K562 (cell line): Measurements from ENCODE around the gene CCT7. TPM values are rescaled to one million over a fixed set of nuclear protein-coding genes. Genes with fewer than 3 reads are reported as not detected.

Source experiments
- ATAC-seq: fragments of 200-7000 bp; cut with Tn5 transposase; 3 replicates; pipeline ENCODE4 v1.9.1; 2020; ENCODE audit warnings: moderate library complexity
- BruUV-seq: library from RNA; stranded (reverse); fragments of 400-500 nt; replicated peaks from 2 replicates; lab custom pipeline; 2021; lab: Mats Ljungman, UMichigan
- CTCF ChIA-PET: fragments of 300-600 bp; formaldehyde crosslinking; extraction: SDS; loops from one replicate; lab custom pipeline; 2021; ENCODE audit warnings: low intra/inter-chr PET ratio; lab: Yijun Ruan, JAX
- POLR2A ChIA-PET: fragments of 300-600, 350-650 bp; sonication (Branson Sonifier 250); formaldehyde crosslinking; extraction: SDS; loops from one replicate; lab custom pipeline; 2021; ENCODE audit warnings: antibody characterized with exemption, inconsistent platforms; lab: Yijun Ruan, JAX
- DNase-seq, 4 experiments: peaks; one replicate each; pipeline versions ENCODE4 v3.0.0 to v3.0.0-alpha.2; 2011 to 2018; ENCODE audit warnings: low spot score in 3 of 4, mixed read lengths in 3 of 4; ENCODE audit errors: extremely low read depth in 1 of 4
- FAIRE-seq: peaks from 2 replicates; lab custom pipeline; 2011; peaks lifted over from hg19 to GRCh38; lab: Jason Lieb, UNC
- H2AFZ ChIP-seq: 2 replicates; pipeline ENCODE4 v1.6.0; 2011; ENCODE audit warnings: low read depth, low read length, control low read depth, inconsistent platforms
- H3K27ac ChIP-seq: fragments of 200-600 bp; 3 replicates; pipeline ENCODE4 v1.8.0; 2011; ENCODE audit warnings: low read depth, mild to moderate bottlenecking, control low read depth, inconsistent platforms, low read length, moderate library complexity, mixed read lengths; ENCODE audit errors: extremely low read depth
- H3K27me3 ChIP-seq, 2 experiments: fragments of 300-600 bp in 1 of 2; 2 replicates in 1 of 2; 3 replicates in 1 of 2; pipeline versions ENCODE4 v1.6.0 to v1.8.0; 2011; ENCODE audit warnings: inconsistent platforms in 2 of 2, low read length in 2 of 2, mild to moderate bottlenecking in 1 of 2, mixed read lengths in 1 of 2, moderate library complexity in 1 of 2; ENCODE audit not compliant: control insufficient read depth in 2 of 2, insufficient read depth in 2 of 2
- H3K36me3 ChIP-seq: fragments of 300-600 bp; 3 replicates; pipeline ENCODE4 v1.8.0; 2011; ENCODE audit warnings: mild to moderate bottlenecking, low read length, inconsistent platforms; ENCODE audit not compliant: control insufficient read depth, insufficient read depth
- H3K4me1 ChIP-seq, 2 experiments: fragments of 200-600 bp in 1 of 2; replicated peaks in 1 of 2; 2 replicates in 1 of 2; 3 replicates in 1 of 2; pipeline versions ENCODE4 v1.5.1 to v1.8.0; 2011; ENCODE audit warnings: inconsistent platforms in 2 of 2, low read length in 2 of 2, mild to moderate bottlenecking in 1 of 2, mixed read lengths in 1 of 2, moderate library complexity in 1 of 2; ENCODE audit not compliant: control insufficient read depth in 2 of 2, insufficient read depth in 2 of 2
- H3K4me2 ChIP-seq: 2 replicates; pipeline ENCODE4 v1.6.1; 2011; ENCODE audit warnings: low read length, control low read depth, inconsistent platforms, mixed read lengths; ENCODE audit not compliant: insufficient read depth
- H3K4me3 ChIP-seq: fragments of 200-600 bp; sonication (generic), shearing (Covaris generic); 2 replicates; pipeline ENCODE4 v1.5.1; 2016; ENCODE audit warnings: control low read depth, inconsistent platforms
- H3K79me2 ChIP-seq: fragments of 200-600 bp; 3 replicates; pipeline ENCODE4 v1.8.0; 2011; ENCODE audit warnings: low read length, inconsistent platforms; ENCODE audit not compliant: control insufficient read depth, insufficient read depth
- H3K9ac ChIP-seq, 2 experiments: 2 replicates each; pipeline versions ENCODE4 v1.6.0 to v1.6.1; 2011; ENCODE audit warnings: low read depth in 2 of 2, low read length in 2 of 2, control low read depth in 1 of 2, inconsistent platforms in 1 of 2, mild to moderate bottlenecking in 1 of 2, mixed read lengths in 1 of 2; ENCODE audit not compliant: insufficient read depth in 1 of 2
- H3K9me1 ChIP-seq: one replicate; pipeline ENCODE4 v1.6.0; 2011; ENCODE audit warnings: inconsistent platforms, mild to moderate bottlenecking, low read length, moderate library complexity; ENCODE audit not compliant: control insufficient read depth, insufficient read depth
- H3K9me3 ChIP-seq: replicated peaks from 2 replicates; pipeline ENCODE4 v1.5.1; 2011; ENCODE audit warnings: low read depth, low read length, inconsistent platforms; ENCODE audit not compliant: control insufficient read depth, insufficient read depth
- H4K20me1 ChIP-seq: replicated peaks from 2 replicates; pipeline ENCODE4 v1.6.1; 2011; ENCODE audit warnings: low read length, inconsistent platforms, mixed read lengths; ENCODE audit not compliant: control insufficient read depth, insufficient read depth
- EHMT2 ChIP-seq: fragments of 450-650 bp; IDR thresholded peaks from 2 replicates; pipeline ENCODE4 v1.6.1; 2018; ENCODE audit warnings: antibody characterized with exemption
- MIER1 ChIP-seq: fragments of 450-650 bp; IDR thresholded peaks from 2 replicates; pipeline ENCODE4 v1.6.1; 2016; ENCODE audit warnings: antibody characterized with exemption, mild to moderate bottlenecking, low read depth
- VEZF1 ChIP-seq: fragments of 200-800 bp; sonication (Bioruptor generic); IDR thresholded peaks from 2 replicates; pipeline ENCODE4 v1.6.1; 2017; ENCODE audit warnings: missing genetic modification characterization, missing compliant biosample characterization
- ZEB2 ChIP-seq: fragments of 450-650 bp; IDR thresholded peaks from 2 replicates; pipeline ENCODE4 v1.6.1; 2016
- WGBS: fragments of 100-300 bp; shearing (Covaris generic); methylation state at CpG from one replicate; pipeline ENCODE4 v1.1.6; 2016; ENCODE audit warnings: low coverage, mixed read lengths; ENCODE audit not compliant: insufficient coverage; ENCODE audit errors: missing lambda C conversion rate; 5-methylcytosine and 5-hydroxymethylcytosine counted together
- in situ Hi-C: fragments of 300-500 bp; cut with MboI; formaldehyde crosslinking; loops from 4 replicates; pipeline ENCODE4 v1.15.0; 2018; ENCODE audit warnings: inconsistent platforms, mixed read lengths
- intact Hi-C: fragments of 100-400 bp; cut with micrococcal nuclease; formaldehyde crosslinking; loops from 2 replicates; pipeline ENCODE4 v1.14.2; 2022
- polyA plus RNA-seq, 8 experiments: library from polyadenylated mRNA; depleted of rRNA in 4 of 8; stranded (reverse) in 5 of 8; unstranded in 3 of 8; fragments of >200 nt; fragmentation: Nextera tagmentation in 2 of 8; fragmentation: Illumina TruSeq in 1 of 8; extraction: Ambion mirVana in 2 of 8; extraction: Trizol in 1 of 8; gene quantifications; 2 replicates each; pipeline versions ENCODE4 v1.2.1 to v1.2.3, GENCODE V29; 2011 to 2014; ENCODE audit warnings: inconsistent platforms in 1 of 8, missing spikeins in 1 of 8
- total RNA-seq, 7 experiments: library from RNA; depleted of rRNA in 6 of 7; stranded (reverse); fragments of >200 nt in 6 of 7; fragmentation: Illumina TruSeq in 2 of 7; extraction: Trizol in 2 of 7; gene quantifications; 2 replicates each; pipeline versions ENCODE4 v1.2.1 to v1.2.3, GENCODE V29; 2011 to 2021; ENCODE audit warnings: low replicate concordance in 1 of 7
- TF ChIP-seq, protein P1 (sequence below), 2 experiments: fragments of 450-650 bp; formaldehyde crosslinking in 1 of 2; IDR thresholded peaks; 2 replicates each; pipeline versions ENCODE4 v1.4.0 to v1.6.1; 2014 to 2020; ENCODE audit warnings: mild to moderate bottlenecking in 2 of 2, borderline replicate concordance in 1 of 2, low read depth in 1 of 2

Gene CCT7
- total and polyA plus RNA-seq, 9 of the 15 experiments (the other 6 are each of a cell fraction or from before 2014, with no cell fraction given): 326 to 856 (median 638) TPM

DNA sequence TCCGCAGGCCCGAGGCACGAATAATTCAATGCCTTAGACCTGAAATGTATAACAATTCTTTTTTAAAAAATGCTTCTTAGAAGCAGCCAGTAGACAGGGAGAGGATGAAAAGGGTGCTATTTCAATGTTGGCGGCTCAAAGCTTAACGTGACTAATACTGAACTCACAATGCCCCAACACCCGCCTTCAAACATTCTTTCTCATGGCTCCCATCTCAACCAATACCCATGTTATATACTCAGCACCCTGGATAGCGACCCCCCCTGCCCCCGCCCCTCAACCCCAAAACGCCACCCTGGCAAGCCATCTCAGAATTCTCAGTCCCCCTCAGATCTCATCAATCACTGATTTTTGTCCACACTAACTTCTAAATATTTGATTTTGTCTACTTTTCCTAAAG, 45.7 kb downstream of the CCT7 start:
- H3K9me1 ChIP-seq: no peaks in the 10 kb centered on the region
- no peak overlapping the region for H3K4me2 ChIP-seq
- BruUV-seq: no TSS peak
- WGBS: 40% methylated on average over 7 of the region's 9 CpGs
- intact Hi-C loops: no loop called here
- H3K4me3 ChIP-seq: no peak overlapping the region
- no peak overlapping the region for H2AFZ ChIP-seq
- H4K20me1 ChIP-seq: 0 out of 2 replicates have a peak, but pooled peaks cover 4% of the 10 kb centered on the region
- DNase-seq (peak in 1 of 4 experiments; percentile 41), FAIRE-seq (no peak)
- H3K9me3 ChIP-seq: no peaks in the 10 kb centered on the region
- H3K27ac ChIP-seq: no peak overlapping the region
- peaks cover 7% of the 10 kb centered on the region for H3K79me2 ChIP-seq
- H3K4me1 ChIP-seq: peaks cover 3 to 16% of the 10 kb centered on the region in 2 experiments; a peak in 4 of 5 replicates
- no peaks in the 10 kb centered on the region for H3K27me3 ChIP-seq
- POLR2A ChIA-PET: interaction anchor here (1.1 kb wide), 1 partner anchor 9 kb away, joined by 3 read pairs; no protein-coding TSS in a partner anchor
- H3K9ac ChIP-seq: no peak overlapping the region
- TF ChIP-seq, protein P1, sequence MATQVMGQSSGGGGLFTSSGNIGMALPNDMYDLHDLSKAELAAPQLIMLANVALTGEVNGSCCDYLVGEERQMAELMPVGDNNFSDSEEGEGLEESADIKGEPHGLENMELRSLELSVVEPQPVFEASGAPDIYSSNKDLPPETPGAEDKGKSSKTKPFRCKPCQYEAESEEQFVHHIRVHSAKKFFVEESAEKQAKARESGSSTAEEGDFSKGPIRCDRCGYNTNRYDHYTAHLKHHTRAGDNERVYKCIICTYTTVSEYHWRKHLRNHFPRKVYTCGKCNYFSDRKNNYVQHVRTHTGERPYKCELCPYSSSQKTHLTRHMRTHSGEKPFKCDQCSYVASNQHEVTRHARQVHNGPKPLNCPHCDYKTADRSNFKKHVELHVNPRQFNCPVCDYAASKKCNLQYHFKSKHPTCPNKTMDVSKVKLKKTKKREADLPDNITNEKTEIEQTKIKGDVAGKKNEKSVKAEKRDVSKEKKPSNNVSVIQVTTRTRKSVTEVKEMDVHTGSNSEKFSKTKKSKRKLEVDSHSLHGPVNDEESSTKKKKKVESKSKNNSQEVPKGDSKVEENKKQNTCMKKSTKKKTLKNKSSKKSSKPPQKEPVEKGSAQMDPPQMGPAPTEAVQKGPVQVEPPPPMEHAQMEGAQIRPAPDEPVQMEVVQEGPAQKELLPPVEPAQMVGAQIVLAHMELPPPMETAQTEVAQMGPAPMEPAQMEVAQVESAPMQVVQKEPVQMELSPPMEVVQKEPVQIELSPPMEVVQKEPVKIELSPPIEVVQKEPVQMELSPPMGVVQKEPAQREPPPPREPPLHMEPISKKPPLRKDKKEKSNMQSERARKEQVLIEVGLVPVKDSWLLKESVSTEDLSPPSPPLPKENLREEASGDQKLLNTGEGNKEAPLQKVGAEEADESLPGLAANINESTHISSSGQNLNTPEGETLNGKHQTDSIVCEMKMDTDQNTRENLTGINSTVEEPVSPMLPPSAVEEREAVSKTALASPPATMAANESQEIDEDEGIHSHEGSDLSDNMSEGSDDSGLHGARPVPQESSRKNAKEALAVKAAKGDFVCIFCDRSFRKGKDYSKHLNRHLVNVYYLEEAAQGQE (IDR thresholded peaks at IDR 0.05; ENCODE audit: borderline replicate concordance): peak; percentile 79
- TF ChIP-seq, protein P1 (CRISPR knock-in tag; IDR thresholded peaks at IDR 0.05; ENCODE audit: low read depth): no peak
- TF ChIP-seq EHMT2 (peak; percentile 58; the same call in 1 of the 2 replicates), MIER1 (0 out of 2 replicates have a peak, but pooled peaks have one; percentile 21), ZEB2 (no peak), VEZF1 (CRISPR knock-in tag) (peak; percentile 55; the same call in 1 of the 2 replicates)
- TF ChIP-seq, all 486 proteins: peak for 4
- in situ Hi-C loops: no loop called here
- 0 out of 3 replicates have a peak, but pooled peaks cover 2% of the 10 kb centered on the region for H3K36me3 ChIP-seq
- ATAC-seq: no peak
- CTCF ChIA-PET: no interaction called here
